KOPT-K1 (cell line): ENCODE results near the gene SPDYE6.
"Not testable (repeated sequence)": the region's sequence is repeated elsewhere in the genome, so short reads cannot be mapped to it uniquely, and the experiment has no call there.

Source experiments
- H3K27ac ChIP-seq: fragments of 200-600 bp; sonication (generic); 2 replicates; pipeline ENCODE4 v1.5.1; 2016; ENCODE audit warnings: antibody characterized with exemption, mild to moderate bottlenecking, low read depth, low read length; ENCODE audit not compliant: poor library complexity, severe bottlenecking
- H3K36me3 ChIP-seq: fragments of 200-600 bp; sonication (generic); 2 replicates; pipeline ENCODE4 v1.5.1; 2017; ENCODE audit warnings: antibody characterized with exemption, mild to moderate bottlenecking, low read length, moderate library complexity; ENCODE audit not compliant: insufficient read depth
- H3K9me3 ChIP-seq: fragments of 200-600 bp; sonication (generic); 2 replicates; pipeline ENCODE4 v1.5.1; 2017; ENCODE audit warnings: antibody characterized with exemption, low read length, mild to moderate bottlenecking; ENCODE audit not compliant: insufficient read depth, poor library complexity, severe bottlenecking

SPDYE6 gene

DNA sequence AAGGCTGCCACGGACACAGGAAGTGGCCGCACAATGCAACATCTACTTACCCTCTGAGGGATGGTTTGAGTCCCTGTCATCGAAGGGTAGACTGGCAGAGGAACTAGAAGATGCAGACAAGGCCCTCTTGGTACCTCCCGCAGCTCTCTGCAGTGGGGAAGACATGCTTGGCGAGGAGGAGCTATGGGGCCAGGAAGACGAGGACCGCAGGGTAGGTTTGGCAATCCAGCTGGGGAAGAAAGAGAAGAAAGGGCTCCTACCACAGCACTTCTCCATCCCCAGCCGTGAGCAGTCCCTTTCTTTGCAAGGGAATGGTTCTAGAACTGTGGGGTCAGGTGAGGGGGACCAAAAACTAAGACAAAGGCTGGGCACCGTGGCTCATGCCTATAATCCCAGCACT lies 26.9 kb downstream of the SPDYE6 start:
- H3K27ac ChIP-seq, H3K36me3 ChIP-seq, H3K9me3 ChIP-seq: not testable (repeated sequence)

DNA sequence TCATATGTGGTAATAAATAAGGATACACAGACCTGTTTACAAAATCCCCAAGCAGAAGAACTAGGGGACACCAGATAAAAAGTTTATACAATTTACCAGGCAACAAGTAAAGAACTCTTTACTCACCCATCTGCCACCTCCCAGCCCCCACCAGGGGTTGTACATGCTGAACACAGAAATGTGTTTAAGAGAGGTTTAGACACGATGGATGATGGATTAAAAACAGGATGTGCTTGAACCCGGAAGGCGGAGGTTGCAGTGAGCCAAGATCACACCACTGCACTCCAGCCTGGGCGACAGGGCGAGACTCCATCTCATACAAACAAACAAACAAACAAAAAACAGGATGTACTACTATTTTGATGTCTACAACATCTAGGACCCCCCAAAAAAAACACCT lies 27.4 kb downstream of the SPDYE6 start:
- H3K9me3 ChIP-seq, H3K27ac ChIP-seq, H3K36me3 ChIP-seq: not testable (repeated sequence)

GRCh38 chr7:102327183-102327582 lies 29.1 kb downstream of the SPDYE6 start:
- H3K36me3 ChIP-seq, H3K27ac ChIP-seq, H3K9me3 ChIP-seq: not testable (repeated sequence)

- H3K9me3 ChIP-seq = no peaks in the 10 kb centered on the region
- no peak overlapping the region for H3K27ac ChIP-seq
- no peaks in the 10 kb centered on the region for H3K36me3 ChIP-seq
These were observed 29.9 kb downstream of the SPDYE6 start for GRCh38 chr7:102326157-102326889.

DNA sequence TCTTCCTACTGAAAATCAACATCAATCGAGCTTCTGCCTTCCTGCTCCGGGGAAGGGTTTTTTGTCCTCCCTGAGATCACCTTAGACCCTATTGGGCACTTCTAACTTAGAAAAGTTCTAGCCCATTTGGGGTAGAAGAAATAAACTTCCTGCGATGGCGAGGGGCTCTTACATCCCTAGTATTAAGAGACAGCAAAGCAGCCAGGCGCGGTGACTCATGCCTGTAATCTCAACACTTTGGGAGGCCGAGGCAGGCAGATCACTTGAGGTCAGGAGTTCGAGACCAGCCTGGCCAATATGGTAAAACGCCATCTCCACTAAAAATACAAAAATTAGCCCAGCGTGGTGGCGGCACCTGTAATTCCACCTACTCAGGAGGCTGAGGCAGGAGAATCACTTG lies 31.1 kb downstream of the SPDYE6 start:
- H3K9me3 ChIP-seq, H3K36me3 ChIP-seq, H3K27ac ChIP-seq: not testable (repeated sequence)

DNA sequence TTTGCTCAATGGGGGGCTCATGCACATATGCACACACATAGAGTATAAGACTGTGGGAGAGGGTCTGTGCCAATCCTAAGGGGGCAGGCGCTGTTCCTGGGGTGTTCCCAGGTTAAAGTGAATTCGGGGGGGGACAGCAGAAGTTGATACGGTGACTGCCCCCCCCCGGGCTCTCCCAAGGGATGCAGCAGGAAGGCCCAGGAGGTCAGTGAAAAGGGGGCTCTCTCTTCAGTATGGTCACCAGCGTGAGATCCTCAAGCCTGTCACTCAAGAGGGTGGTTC lies 32.4 kb downstream of the SPDYE6 start:
- Histone ChIP-seq H3K27ac (no peak overlapping the region), H3K36me3 (no peaks in the 10 kb centered on the region), H3K9me3 (no peaks in the 10 kb centered on the region)

- Histone ChIP-seq H3K9me3 (no peaks in the 10 kb centered on the region), H3K36me3 (no peaks in the 10 kb centered on the region), H3K27ac (no peak overlapping the region)
These were observed 34.0 kb downstream of the SPDYE6 start for GRCh38 chr7:102322202-102322715.

DNA sequence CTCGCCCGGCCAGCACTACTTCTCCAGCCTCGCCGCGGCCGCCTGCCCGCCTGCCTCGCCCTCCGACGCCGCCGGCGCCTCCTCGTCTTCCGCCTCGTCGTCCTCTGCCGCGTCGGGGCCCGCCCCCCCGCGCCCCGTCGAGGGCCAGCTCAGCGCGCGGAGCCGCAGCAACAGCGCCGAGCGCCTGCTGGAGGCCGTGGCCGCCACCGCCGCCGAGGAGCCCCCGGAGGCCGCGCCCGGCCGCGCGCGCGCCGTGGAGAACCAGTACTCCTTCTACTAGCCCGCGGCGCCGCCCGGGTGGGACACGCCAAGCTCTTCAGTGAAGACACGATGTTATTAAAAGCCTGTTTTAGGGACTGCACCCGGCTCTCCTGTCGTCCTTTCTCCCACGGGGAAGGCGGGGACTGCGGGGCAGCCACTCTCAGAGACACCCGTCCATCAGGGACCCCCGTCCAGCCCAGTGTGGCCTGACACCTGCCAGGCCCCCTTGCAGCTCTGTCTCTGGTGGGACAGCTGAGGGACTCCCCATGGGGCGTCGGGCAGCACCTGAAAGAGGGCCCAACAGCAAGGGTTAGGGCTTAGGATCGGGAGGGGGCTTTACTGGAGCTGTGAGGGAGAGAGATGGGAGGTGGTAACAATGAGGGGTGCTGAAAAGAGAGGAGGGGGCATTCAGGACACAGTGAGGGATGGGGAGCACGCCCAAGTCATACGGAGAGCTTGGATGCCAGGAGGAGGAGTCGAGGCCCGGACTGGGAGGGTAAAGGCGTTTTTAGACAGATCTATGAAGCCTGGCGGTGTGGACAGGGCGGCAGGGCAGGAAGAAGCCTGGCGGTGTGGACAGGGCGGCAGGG lies 34.7 kb downstream of the SPDYE6 start:
- no peak overlapping the region for H3K27ac ChIP-seq
- no peaks in the 10 kb centered on the region for H3K9me3 ChIP-seq
- no peaks in the 10 kb centered on the region for H3K36me3 ChIP-seq

DNA sequence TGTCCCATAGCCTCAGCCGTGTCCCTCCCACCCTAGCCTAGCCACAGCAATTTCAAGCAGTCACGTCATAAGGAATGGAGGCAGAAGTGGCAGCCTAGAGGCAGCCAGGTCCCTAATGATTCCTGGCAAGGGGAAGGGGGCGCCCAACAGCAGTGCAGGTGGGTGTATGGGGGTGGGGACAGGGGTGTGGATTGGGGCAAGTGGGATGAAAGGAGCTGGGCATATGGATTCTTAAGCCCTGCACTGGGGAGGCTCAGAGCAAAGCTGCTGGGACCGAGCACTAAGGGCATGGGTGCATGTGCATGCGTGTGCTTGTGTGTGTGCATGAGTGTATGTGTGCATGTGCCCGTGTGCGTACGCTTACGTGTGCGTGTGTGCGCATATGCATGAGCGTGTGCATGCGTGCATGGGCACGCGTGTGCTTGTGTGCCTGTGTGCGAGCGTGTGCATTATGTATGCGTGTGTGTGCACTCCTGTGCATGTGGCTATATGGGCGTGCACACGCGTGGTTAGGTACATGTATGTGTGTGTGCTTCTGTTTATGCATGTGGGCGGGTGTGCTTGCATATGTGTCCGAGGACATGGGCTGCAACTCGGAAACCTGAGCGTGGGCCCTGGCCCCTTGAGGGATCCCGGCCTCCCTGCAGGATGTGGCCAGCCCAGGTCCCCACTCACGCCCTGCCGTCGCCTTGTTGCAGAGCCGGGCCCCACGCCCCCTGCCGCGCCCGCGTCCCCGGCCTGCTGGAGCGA lies 35.5 kb downstream of the SPDYE6 start:
- no peak overlapping the region for H3K27ac ChIP-seq
- no peaks in the 10 kb centered on the region for H3K36me3 ChIP-seq
- H3K9me3 ChIP-seq = no peaks in the 10 kb centered on the region

- no peaks in the 10 kb centered on the region for H3K36me3 ChIP-seq
These were observed 36.1 kb downstream of the SPDYE6 start for GRCh38 chr7:102320181-102320580.

GRCh38 chr7:102319671-102320070 lies 36.6 kb downstream of the SPDYE6 start:
- no peaks in the 10 kb centered on the region for H3K9me3 ChIP-seq
- no peaks in the 10 kb centered on the region for H3K36me3 ChIP-seq
- H3K27ac ChIP-seq = no peak overlapping the region

More at GRCh38 chr7:102320181-102320580, 36.1 kb downstream of the SPDYE6 start:
- no peaks in the 10 kb centered on the region for H3K9me3 ChIP-seq
- H3K27ac ChIP-seq = no peak overlapping the region

DNA sequence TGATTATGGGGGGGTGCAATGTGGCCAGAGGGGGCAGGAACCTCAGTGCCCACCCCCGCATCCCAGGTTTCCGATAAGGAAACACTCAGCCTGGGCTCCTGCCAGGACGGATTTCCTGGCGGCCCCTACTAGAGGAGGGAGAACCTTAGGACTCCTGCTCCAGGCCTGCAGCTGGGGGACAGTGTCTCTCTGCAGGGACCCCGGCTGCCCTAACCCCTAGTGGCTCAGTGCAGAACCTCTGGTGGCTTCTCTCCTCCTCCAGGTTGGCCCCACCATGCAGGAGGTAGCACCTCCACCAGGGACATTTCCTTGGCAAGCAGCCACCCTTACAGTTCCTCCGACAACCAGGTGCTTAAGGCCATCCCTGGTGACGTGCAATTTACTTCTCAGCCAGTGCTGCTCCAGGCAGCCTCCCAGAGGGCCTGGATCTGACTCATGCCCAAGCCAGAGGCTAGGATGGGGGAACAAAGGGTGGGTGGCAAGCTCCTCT lies 37.7 kb downstream of the SPDYE6 start:
- no peaks in the 10 kb centered on the region for H3K9me3 ChIP-seq
- no peaks in the 10 kb centered on the region for H3K36me3 ChIP-seq
- H3K27ac ChIP-seq = no peak overlapping the region

- Histone ChIP-seq H3K9me3 (no peaks in the 10 kb centered on the region), H3K36me3 (no peaks in the 10 kb centered on the region), H3K27ac (no peak overlapping the region)
These were observed 38.8 kb downstream of the SPDYE6 start for GRCh38 chr7:102317231-102318059.

- H3K36me3 ChIP-seq = no peaks in the 10 kb centered on the region
- no peak overlapping the region for H3K27ac ChIP-seq
These were observed 42.1 kb downstream of the SPDYE6 start for GRCh38 chr7:102313997-102314780.

More at GRCh38 chr7:102313997-102314780, 42.1 kb downstream of the SPDYE6 start:
- no peaks in the 10 kb centered on the region for H3K9me3 ChIP-seq
